NCI-H460 (cell line): ENCODE results near the gene SLC24A1. TPM values are rescaled to one million over a fixed set of nuclear protein-coding genes. Genes with fewer than 3 reads are reported as not detected.
A peak's percentile ranks its signal among the peaks of the same experiment; 100 is the strongest.
"Not testable (repeated sequence)": the region's sequence is repeated elsewhere in the genome, so short reads cannot be mapped to it uniquely, and the experiment has no call there.

Experiments used
- DNase-seq: peaks from one replicate; pipeline ENCODE4 v3.0.0-alpha.2; 2016; ENCODE audit warnings: low read depth; ENCODE audit errors: extremely low read depth
- total RNA-seq: library from RNA; depleted of rRNA; stranded (reverse); fragments of >200 nt; shearing (Covaris generic); gene quantifications from 2 replicates; pipeline ENCODE4 v1.2.3, GENCODE V29; 2014

Gene SLC24A1
- total RNA-seq, 1 experiment from 2014 or later, result 3.9 TPM

DNA sequence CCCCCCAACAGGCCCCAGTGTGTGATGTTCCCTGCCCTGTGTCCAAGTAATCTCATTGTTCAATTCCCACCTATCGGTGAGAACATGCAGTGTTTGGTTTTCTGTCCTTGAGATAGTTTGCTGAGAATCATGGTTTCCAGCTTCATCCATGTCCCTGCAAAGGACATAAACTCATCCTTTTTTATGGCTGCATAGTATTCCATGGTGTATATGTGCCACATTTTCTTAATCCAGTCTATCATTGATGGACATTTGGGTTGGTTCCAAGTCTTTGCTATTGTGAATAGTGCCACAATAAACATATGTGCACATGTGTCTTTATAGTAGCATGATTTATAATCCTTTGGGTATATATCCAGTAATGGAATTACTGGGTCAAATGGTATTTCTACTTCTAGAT, 5.9 kb upstream of the SLC24A1 start:
- DNase-seq, result not testable (repeated sequence)

DNA sequence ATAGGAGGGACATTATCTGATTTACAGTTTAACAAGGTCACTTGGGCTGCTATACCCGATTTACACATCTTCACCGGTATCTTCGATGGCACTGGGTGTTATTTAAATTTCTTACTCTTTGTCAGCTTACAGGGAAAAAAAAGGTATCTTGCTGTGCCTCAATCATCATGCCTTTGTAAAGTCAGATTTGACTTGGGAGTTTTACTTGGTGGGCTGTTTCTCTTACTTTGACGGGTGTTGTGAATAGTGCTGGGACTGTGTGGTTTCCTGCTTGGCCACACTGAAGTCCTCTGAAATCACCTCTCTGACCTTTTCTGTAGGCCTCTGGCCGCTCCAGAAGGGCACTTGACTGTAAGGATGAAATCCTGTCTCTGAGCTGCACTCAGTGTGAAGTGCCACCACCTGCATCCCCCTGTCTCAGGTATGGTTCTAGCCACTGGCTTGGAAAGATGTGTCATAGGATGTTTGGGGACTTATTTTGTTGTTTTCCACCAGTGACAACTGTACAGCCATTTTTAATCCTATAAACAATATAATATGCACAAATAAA, 3.1 kb upstream of the SLC24A1 start:
- no peak for DNase-seq

DNA sequence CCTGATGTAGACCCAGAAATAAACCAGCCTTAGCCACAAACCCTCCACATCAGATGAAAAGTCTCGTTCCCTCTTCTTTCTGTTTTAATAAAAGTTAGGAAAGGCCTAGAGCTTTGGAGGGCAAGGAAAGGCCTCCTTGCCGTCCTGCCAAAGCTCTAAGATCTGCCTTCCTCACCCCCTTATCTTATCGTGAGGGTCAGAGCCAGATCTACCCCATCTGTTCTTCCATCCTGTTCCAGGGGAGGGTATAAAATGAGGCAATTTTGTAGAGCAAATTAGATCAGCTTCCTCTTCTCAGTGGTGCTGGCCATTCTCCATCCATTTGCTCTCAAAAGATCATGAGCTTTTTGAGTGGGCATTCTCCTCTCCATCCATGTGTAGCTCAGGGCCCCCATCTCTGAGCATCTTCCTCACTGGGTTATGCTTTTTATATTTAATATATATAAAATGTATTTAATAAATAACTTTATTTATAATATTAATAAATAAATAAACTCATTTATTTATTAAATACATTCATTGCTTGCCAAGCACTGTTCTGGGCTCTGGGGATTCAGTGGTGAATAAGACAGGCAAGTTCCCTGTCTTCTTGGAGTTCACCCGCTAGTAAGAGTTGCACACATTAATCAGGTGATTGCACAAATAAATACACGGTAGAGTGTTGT, 2.0 kb upstream of the SLC24A1 start:
- DNase-seq, result no peak

- no peak for DNase-seq
Measured at GRCh38 chr15:65620833-65621232, 905 bp upstream of the SLC24A1 start.

GRCh38 chr15:65623103-65623502, 1.4 kb downstream of the SLC24A1 start:
- DNase-seq, result no peak

DNA sequence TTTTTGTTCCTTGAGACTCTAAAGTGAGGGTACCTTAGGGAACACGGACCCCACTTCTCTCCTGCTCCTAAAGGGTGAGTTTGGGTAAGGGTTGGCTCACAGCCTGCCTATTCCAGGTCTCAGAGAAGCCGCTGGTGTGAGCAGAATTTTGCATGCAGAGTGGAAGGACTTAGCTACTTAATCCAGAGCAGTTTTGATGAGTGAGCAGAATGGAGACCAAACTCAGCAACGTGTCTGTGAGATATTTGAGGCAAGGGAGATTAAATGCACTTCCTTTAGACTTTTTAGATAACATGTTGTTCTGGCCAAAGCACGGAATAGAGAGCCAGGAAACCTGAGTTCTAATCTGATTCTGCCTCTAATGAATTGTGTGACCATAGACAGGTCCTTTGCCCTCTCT, 5.1 kb downstream of the SLC24A1 start:
- DNase-seq, result no peak

GRCh38 chr15:65629548-65629947, 7.8 kb downstream of the SLC24A1 start:
- no peak for DNase-seq

DNA sequence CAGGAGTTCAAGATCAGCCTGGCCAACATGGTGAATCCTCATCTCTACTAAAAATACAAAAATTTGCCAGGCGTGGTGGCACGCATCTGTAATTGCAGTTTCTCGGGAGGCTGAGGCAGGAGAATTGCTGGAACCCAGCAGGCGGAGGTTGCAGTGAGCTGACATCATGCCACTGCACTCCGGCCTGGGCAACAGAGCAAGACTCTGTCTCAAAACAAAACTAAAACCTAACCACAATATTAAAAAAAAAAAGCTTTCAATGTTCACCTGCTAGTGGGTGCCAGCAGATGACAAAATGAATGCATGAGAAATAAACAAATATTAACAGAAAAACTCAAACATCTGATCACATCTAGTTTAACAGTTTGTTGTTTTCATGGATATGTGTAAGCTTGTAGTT, 9.0 kb downstream of the SLC24A1 start:
- DNase-seq, result no peak

GRCh38 chr15:65631503-65631902, 9.8 kb downstream of the SLC24A1 start:
- DNase-seq, result no peak

- DNase-seq, result no peak
Measured at GRCh38 chr15:65632780-65633375, 11.1 kb downstream of the SLC24A1 start.

GRCh38 chr15:65633752-65634151, 12.0 kb downstream of the SLC24A1 start:
- no peak for DNase-seq

DNA sequence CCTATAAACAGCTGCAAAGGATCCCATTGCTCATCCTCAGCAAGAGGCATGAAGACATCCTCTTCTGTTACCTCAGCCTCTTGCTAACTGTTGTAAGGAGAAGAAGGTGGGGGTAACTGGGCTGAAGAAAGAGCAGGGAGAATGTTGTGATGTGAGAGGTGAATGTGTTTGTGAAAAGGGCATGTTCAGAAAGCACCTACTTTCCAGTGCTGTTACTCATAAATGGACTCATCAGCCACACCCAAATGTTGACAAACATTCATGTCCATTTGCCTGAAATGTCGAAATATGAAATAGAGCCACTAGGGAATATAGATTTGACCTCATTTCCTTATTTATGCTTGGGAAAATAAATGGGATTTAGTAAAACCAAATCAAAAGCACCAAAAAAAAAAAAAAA, 12.6 kb downstream of the SLC24A1 start:
- DNase-seq, result peak; percentile 38

DNA sequence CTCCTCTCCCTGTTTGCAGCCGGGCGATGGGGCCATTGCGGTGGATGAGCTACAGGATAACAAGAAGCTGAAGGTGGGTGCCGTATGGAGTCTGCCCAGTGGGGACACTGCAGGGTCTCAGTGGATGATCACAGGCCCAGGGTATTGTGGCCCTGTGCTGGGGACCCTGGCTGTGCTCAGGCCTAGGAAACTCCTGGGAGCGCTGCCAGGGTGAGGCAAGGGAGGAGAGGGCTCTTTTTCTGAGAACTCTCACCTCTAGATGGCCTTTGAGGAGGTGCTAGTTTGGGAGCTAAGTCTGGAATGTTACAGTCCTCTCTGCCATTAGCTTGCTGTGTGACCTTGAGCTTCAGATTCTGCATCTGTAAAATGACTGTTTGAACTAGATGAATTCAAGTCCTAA, 16.4 kb downstream of the SLC24A1 start:
- no peak for DNase-seq

GRCh38 chr15:65638681-65639089, 16.9 kb downstream of the SLC24A1 start:
- DNase-seq, result peak; percentile 80

GRCh38 chr15:65639509-65639908, 17.8 kb downstream of the SLC24A1 start:
- no peak for DNase-seq

- no peak for DNase-seq
Measured at GRCh38 chr15:65641768-65642475, 20.2 kb downstream of the SLC24A1 start.

DNA sequence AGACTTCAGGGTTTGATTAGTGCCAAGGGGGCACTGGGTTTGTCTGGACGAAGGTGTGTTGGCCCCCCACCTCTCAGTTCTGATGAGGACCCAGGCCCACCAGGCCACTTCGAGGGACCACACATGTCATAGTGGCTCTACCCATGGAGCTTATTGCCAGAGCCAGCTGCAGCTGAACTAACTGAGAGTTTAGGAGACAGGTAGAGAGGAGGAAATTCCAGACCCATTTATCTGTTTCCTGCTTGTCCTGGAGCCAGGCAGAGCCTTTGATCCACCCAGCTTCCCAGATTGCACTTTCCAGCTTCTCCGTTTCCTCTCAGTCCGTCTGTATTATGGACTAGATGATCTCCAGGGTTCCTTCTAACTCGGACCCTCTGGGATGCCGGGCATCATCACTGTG, 20.9 kb downstream of the SLC24A1 start:
- DNase-seq, result no peak

- no peak for DNase-seq
Measured at GRCh38 chr15:65644282-65644681, 22.5 kb downstream of the SLC24A1 start.

GRCh38 chr15:65645392-65645791, 23.7 kb downstream of the SLC24A1 start:
- no peak for DNase-seq

DNA sequence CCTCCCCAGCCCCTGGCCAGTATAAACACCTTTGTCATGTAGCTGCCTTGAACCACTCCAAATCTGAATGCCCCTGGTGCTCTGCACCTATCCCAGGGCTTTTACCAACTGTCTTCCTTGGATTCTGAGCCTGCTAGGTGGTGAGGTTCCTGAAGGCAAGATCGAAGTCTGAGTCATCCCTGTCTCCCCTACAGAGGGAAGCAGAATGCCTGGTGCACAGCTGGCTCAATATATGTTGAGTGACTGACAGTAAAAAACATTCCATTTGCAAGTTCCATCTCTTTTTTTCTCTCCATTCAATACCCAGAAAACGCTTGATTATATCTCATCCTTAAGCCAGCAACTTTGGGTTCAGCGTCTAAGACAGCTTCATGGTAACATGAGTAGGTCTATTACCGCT, 24.7 kb downstream of the SLC24A1 start:
- DNase-seq, result no peak

DNA sequence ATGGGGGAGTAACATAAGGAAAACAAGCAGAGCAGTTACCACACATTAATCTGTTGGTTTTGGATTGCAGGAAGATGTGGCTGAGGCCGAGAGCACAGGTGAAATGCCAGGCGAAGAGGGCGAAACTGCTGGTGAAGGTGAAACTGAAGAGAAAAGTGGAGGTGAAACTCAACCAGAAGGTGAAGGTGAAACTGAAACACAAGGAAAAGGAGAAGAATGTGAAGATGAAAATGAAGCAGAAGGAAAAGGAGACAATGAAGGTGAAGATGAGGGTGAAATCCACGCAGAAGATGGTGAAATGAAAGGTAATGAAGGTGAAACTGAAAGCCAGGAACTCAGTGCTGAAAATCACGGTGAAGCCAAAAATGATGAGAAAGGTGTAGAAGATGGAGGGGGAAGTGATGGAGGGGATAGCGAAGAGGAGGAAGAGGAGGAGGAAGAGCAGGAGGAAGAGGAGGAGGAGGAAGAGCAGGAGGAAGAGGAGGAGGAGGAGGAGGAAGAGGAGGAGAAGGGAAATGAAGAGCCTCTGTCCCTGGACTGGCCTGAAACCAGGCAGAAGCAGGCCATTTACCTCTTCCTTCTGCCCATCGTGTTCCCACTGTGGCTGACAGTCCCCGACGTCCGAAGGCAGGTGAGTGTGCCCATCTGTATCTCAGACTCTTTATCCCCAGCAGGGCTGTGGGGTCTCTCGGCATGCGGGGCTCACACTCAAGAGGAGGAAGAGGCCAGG, 28.7 kb downstream of the SLC24A1 start:
- no peak for DNase-seq
